ENCODE measurements around the gene PODNL1.

DNA sequence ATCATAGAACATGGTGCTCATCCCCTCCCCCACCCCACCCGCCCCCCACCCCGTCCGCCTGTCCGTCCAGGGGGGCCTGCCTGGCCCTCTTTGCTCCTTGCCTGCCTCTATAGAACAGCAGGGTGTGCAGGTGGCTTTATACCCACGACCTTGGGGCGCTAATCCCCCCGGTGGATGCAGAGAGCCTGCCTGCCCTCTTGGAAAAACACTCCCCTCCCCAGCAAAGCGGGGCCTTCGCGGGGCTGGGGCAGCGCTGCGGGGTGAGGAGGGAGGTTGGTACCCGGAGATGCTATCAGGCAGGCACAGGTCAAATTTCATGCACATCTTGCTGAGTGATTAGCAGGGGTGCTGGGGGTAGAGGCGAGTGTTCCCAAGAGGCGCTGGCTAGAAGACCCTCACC lies 46.0 kb upstream of the PODNL1 start:
- TF ChIP-seq JUN (CRISPR knock-in tag; IDR thresholded peaks at IDR 0.05) (no peak), ZNF138 (CRISPR knock-in tag; conservative IDR thresholded peaks at IDR 0.05) (no peak), TEAD4 (CRISPR knock-in tag; IDR thresholded peaks at IDR 0.05) (no peak)
- TF ChIP-seq, protein P1, sequence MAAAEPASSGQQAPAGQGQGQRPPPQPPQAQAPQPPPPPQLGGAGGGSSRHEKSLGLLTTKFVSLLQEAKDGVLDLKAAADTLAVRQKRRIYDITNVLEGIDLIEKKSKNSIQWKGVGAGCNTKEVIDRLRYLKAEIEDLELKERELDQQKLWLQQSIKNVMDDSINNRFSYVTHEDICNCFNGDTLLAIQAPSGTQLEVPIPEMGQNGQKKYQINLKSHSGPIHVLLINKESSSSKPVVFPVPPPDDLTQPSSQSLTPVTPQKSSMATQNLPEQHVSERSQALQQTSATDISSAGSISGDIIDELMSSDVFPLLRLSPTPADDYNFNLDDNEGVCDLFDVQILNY (CRISPR knock-in tag; IDR thresholded peaks at IDR 0.05) = no peak
- TF ChIP-seq, protein P2, sequence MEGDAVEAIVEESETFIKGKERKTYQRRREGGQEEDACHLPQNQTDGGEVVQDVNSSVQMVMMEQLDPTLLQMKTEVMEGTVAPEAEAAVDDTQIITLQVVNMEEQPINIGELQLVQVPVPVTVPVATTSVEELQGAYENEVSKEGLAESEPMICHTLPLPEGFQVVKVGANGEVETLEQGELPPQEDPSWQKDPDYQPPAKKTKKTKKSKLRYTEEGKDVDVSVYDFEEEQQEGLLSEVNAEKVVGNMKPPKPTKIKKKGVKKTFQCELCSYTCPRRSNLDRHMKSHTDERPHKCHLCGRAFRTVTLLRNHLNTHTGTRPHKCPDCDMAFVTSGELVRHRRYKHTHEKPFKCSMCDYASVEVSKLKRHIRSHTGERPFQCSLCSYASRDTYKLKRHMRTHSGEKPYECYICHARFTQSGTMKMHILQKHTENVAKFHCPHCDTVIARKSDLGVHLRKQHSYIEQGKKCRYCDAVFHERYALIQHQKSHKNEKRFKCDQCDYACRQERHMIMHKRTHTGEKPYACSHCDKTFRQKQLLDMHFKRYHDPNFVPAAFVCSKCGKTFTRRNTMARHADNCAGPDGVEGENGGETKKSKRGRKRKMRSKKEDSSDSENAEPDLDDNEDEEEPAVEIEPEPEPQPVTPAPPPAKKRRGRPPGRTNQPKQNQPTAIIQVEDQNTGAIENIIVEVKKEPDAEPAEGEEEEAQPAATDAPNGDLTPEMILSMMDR (IDR thresholded peaks at IDR 0.05) = no peak
- TF ChIP-seq, protein P3, sequence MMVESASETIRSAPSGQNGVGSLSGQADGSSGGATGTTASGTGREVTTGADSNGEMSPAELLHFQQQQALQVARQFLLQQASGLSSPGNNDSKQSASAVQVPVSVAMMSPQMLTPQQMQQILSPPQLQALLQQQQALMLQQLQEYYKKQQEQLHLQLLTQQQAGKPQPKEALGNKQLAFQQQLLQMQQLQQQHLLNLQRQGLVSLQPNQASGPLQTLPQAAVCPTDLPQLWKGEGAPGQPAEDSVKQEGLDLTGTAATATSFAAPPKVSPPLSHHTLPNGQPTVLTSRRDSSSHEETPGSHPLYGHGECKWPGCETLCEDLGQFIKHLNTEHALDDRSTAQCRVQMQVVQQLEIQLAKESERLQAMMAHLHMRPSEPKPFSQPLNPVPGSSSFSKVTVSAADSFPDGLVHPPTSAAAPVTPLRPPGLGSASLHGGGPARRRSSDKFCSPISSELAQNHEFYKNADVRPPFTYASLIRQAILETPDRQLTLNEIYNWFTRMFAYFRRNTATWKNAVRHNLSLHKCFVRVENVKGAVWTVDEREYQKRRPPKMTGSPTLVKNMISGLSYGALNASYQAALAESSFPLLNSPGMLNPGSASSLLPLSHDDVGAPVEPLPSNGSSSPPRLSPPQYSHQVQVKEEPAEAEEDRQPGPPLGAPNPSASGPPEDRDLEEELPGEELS (CRISPR knock-in tag; IDR thresholded peaks at IDR 0.05) = no peak
